GM18511 (cell line): Measurements from ENCODE around the gene SYNRG.

ENCODE experiments used
- ATAC-seq: cut with Tn5 transposase; IDR thresholded peaks from one replicate; pipeline ENCODE4 v1.9.1; 2021; ENCODE audit warnings: mild to moderate bottlenecking, moderate library complexity; ENCODE audit not compliant: unreplicated experiment

The SYNRG gene

DNA sequence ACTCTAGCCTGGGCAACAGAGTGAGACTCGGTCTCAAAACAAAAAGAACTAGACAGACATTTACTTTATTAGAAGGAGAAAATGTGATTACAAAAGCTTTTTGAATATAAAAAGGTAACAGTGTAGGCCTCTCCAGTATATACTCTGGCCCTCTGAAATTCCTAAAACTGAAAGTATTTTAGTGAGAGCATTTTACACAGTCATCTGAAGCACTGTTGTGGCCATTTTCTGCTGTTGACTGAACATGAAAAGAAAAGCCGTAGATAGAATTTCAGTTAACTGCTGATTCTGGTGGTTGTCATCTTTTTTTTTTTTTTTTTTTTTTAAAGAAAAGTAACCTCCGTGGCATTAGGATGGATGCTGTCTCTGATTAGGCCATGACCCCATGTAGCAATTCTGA, 103.9 kb downstream of the SYNRG start:
- no peak for ATAC-seq

- ATAC-seq, result no peak
Measured at GRCh38 chr17:37503148-37503547, 106.1 kb downstream of the SYNRG start.

- no peak for ATAC-seq
Measured at GRCh38 chr17:37502009-37502936, 106.9 kb downstream of the SYNRG start.

- no peak for ATAC-seq
Measured at GRCh38 chr17:37500378-37500777, 108.8 kb downstream of the SYNRG start.

DNA sequence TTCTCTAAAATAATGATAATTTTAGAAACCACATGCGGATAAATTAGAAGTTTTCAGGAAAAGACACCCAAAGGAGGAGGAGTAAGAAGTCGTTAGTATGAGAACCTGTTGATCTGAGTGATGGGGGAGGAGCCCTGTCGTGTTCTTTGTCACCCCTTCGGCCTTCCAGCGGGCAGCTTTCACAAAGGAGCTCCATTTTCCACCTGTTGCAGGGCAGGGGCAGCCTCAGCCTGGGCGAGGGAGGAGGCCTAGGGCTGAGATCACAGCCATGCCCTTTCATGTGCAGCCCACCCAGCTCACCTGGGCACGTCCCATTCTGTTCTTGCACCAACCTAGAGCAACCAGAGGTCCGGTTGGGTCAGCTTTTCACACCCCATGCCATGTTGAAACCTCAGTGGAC, 114.2 kb downstream of the SYNRG start:
- no peak for ATAC-seq

- no peak for ATAC-seq
Measured at GRCh38 chr17:37494401-37494831, 114.8 kb downstream of the SYNRG start.

DNA sequence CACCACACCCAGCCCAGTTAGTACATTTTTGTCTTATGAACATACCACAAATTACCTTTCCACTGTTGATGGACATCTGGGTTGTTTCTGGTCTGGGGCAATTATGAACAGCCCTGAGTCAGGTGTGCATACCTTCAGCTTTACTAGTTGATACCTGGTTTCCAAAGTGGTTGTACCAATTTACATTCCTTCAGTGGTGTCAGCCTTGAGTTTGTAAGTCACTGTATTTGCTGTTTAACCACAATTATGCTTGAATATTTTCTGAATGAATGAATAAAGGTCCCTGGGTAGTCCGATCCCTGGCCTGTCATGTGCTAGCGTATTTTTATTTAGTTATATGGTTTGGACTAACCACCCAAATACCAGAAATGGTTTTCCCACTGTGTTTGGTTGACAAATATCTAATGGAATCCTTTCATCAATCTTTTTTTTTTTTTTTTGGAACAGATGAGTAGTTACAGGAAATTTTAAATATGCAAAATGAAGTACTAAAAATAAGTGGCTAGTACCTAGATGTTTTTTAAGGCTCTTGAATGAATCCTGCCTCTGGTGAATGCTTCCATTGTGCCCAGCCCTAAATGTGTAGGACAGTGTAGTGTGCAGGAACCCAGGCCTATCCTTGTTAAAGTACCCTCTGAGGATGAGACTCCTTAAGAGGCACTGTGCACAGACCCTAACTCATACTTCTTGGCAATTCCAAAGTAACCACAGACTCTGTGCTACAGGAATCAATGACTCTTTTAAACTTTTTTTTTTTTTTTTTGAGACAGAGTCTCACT, 115.8 kb downstream of the SYNRG start:
- no peak for ATAC-seq

DNA sequence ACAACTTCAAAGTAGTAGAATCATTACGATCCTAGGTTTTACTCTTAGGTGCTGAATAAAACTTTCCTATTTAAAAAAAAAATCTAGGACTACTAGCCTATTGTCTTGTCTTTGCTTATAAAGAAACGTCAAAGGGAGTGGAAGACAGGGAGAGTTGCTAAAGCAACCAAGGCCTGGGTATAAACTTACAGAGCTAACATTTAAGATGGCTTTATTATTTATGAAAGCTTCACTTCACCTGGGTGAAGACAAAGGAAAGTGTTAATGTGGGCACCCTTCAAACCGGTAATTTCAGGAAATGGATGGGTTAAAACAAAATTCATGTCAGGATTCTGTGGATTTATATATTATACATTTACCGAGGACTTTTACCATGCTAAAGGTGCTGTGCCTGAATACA, 117.1 kb downstream of the SYNRG start:
- ATAC-seq, result no peak

- no peak for ATAC-seq
Measured at GRCh38 chr17:37490638-37491614, 118.3 kb downstream of the SYNRG start.

DNA sequence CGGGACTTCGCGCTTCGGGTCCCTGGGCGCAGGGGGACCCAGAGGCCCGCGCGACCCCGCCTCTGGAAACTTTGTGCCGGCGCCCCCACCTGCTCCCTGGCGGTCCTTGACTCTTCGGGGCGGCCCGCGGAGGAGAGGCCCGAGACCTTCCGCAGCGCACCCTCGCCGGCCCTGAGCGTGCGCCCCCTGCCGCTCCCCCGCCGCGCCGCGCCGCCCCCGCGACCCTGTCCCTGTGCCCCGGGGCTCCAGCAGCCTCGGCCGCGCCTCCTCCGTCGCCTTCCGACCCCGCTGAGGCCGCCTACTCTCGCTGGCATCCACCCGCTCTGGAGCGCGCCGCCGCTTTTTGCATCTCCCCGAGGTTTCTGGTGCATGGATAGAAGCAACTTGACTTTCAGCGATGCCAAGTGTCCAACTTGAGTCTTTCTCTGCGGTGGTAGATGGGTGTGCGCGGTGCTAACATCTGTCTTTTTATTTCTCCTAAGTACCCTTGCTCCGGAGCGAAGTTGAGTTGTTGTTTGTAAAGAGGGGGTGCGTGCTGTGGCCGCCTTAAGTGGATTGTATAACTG, 119.1 kb downstream of the SYNRG start:
- peak; percentile 64 for ATAC-seq

DNA sequence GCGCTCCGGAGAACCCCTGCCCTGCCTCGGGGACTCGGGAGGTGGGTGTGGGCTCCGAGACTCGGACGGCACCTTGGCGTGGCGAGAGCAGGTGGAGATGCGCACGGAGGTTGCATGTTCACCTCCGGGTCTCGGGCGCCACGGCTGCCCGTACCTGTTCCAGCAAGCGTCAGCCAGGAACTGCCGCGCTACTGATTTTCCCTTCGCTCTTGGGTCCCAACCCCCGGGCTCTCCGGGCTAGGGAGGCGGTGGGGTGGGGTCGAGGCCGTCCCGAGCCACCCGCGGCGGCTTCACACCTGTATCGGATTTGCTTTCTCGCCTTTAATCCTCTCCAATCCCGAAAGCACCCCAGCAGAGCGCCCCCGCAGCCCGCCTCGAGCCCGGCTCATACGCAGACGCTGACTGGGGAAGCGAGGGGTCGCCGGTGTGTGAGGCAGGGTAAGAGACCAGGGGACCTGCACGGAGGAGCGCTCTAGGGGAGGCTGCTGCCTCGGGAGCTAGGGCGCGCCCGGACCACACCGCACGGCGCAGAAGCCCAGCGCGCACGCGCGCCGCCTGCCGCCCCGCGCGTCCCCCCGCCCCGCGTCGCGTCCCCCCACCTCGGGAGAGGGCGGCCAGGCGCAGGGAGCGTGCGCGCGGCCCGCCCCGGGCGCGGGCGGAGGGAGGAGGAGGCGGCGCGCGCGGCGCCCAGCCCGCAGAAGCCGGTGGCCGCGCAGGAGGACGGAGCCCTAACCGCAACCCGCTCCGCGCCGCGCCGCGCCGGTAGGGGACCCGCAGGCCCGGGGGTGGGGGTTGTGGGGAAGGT, 119.8 kb downstream of the SYNRG start, which contains the start of gene DUSP14:
TSS of gene DUSP14 (plus strand) at position 695 of the 805 bp plus-strand sequence. CDS start 22,382 bp downstream, outside the sequence.
- peak; percentile 69 for ATAC-seq

- ATAC-seq, result peak; percentile 10
Measured at GRCh38 chr17:37488607-37489196, 120.5 kb downstream of the SYNRG start.

- ATAC-seq, result no peak
Measured at GRCh38 chr17:37488009-37488604, 121.1 kb downstream of the SYNRG start.

GRCh38 chr17:37485938-37486570, 123.2 kb downstream of the SYNRG start:
- ATAC-seq, result no peak

DNA sequence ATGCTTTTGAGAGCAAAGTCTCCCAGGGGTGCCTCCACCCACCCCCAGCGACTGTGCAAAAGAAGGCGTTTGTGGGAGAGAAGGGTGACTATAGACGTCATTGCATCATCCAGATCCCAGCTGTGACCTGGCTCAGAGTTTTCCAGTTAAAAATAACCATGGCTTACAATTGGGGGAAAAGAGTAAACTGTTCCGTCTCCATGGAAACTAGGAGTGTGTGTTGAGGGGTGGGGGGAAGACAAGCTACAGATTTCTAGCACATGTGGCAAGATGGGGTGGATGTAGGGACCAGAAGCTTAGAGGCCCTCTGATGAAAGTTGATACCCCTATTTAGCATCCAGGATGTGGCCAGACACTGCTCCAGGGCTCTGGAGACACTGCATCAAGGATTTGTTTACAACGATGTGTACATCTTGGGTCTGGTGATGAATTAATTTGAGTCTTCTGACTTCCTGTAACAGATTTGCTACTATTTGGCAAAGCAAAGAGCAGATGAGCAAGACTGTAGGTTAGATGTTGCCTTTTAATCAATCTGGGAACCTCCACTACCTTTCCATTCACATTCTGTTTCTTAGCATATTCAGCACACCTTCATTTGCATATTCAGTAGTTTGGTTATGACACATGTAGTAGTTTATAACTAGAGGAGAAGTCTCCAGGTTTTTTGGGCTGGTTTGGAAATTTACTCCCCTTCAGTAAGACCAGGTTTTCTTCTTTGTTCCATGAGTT, 125.7 kb downstream of the SYNRG start:
- no peak for ATAC-seq

GRCh38 chr17:37481001-37481665, 128.1 kb downstream of the SYNRG start:
- ATAC-seq, result no peak

DNA sequence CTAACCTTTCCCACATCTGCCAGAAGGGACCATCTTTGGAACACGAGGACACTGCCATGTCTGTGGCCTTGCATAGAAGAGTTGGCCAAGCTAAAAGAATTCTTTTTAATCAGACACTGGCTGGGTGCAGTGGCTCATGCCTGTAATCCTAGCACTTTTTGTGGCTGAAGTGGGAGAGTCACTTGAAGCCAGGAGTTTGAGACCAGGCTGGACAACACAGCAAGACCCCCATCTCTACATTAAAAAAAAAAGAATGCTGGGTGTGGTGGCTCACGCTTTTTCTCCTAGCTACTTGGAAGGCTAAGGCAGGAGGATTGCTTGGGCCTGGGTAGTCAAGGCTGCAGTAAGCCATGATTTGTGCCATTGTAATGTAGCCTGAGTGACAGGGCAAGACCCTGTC, 128.8 kb downstream of the SYNRG start:
- no peak for ATAC-seq
